AG09309 (cell line): ENCODE results near the gene GNG7.

Experiments
- DNase-seq: peaks from one replicate; pipeline ENCODE4 v3.0.0-alpha.2; 2010; ENCODE audit warnings: low read depth
- H3K4me3 ChIP-seq: 2 replicates; pipeline ENCODE4 v1.5.1; 2011; ENCODE audit warnings: mild to moderate bottlenecking, low read depth, low read length, moderate library complexity; ENCODE audit not compliant: control insufficient read depth
- CTCF ChIP-seq: IDR thresholded peaks from 2 replicates; pipeline ENCODE4 v1.5.1; 2011; ENCODE audit warnings: mild to moderate bottlenecking, low read depth, low read length, inconsistent platforms; ENCODE audit not compliant: insufficient read depth, control insufficient read depth; ENCODE audit errors: missing control alignments

GNG7 gene

GRCh38 chr19:2732883-2733282 lies 30.4 kb upstream of the GNG7 start:
- DNase-seq, result no peak
- no peak for TF ChIP-seq CTCF
- H3K4me3 ChIP-seq, result no peak overlapping the region

- H3K4me3 ChIP-seq, result no peak overlapping the region
- DNase-seq, result no peak
- no peak for TF ChIP-seq CTCF
Observed at GRCh38 chr19:2732157-2732725, 29.7 kb upstream of the GNG7 start.

- DNase-seq, result no peak
- H3K4me3 ChIP-seq, result no peak overlapping the region
- no peak for TF ChIP-seq CTCF
Observed at GRCh38 chr19:2731181-2731995, 28.9 kb upstream of the GNG7 start.

GRCh38 chr19:2729943-2730818 lies 27.7 kb upstream of the GNG7 start:
- TF ChIP-seq CTCF, result no peak
- no peak for DNase-seq
- H3K4me3 ChIP-seq, result no peak overlapping the region

GRCh38 chr19:2728783-2729387 lies 26.4 kb upstream of the GNG7 start:
- no peak for DNase-seq
- no peak for TF ChIP-seq CTCF
- H3K4me3 ChIP-seq, result no peak overlapping the region

GRCh38 chr19:2727640-2727944 lies 25.1 kb upstream of the GNG7 start:
- no peak for DNase-seq
- TF ChIP-seq CTCF, result no peak
- H3K4me3 ChIP-seq, result no peak overlapping the region
